ENCODE data around the gene SMPD1.

DNA sequence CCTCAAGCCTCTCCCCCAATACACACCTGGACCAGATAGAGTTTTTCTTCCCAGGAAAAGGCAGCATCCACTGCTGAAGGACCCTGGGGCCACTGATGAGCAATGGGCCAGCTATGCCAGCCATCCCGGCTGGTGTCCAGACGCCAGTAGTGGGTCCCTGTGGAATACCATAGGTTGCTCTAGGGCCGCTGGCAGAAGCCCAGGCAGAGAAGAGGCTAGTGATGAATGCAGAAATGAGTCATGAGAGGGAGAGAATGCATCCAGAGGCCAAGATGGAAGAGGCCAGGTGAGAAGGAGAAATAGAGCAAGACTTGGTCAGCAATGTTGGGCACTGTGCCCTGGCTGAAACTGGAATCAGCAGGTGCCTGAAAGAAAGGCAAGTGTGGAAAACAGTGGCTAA, 41.6 kb downstream of the SMPD1 start:
- TF ChIP-seq, protein P1, sequence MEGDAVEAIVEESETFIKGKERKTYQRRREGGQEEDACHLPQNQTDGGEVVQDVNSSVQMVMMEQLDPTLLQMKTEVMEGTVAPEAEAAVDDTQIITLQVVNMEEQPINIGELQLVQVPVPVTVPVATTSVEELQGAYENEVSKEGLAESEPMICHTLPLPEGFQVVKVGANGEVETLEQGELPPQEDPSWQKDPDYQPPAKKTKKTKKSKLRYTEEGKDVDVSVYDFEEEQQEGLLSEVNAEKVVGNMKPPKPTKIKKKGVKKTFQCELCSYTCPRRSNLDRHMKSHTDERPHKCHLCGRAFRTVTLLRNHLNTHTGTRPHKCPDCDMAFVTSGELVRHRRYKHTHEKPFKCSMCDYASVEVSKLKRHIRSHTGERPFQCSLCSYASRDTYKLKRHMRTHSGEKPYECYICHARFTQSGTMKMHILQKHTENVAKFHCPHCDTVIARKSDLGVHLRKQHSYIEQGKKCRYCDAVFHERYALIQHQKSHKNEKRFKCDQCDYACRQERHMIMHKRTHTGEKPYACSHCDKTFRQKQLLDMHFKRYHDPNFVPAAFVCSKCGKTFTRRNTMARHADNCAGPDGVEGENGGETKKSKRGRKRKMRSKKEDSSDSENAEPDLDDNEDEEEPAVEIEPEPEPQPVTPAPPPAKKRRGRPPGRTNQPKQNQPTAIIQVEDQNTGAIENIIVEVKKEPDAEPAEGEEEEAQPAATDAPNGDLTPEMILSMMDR (conservative IDR thresholded peaks at IDR 0.05; ENCODE audit: low read length), result no peak
- no peak for TF ChIP-seq EZH2phosphoT487 (IDR thresholded peaks at IDR 0.05; ENCODE audit: borderline replicate concordance)

Measured in Loucy (cell line).